Kidney (tissue), 14 donors: ENCODE measurements around the gene GIPR. TPM values are rescaled to one million over a fixed set of nuclear protein-coding genes. Genes with fewer than 3 reads are reported as not detected.

ENCODE experiments used
- DNase-seq, 5 donors: peaks; one replicate each; pipeline ENCODE4 v3.0.0-alpha.2; 2013 to 2020
- FAIRE-seq: peaks from 2 replicates; lab custom pipeline; 2012; peaks lifted over from hg19 to GRCh38; lab: Jason Lieb, UNC
- H3K27ac ChIP-seq, 2 donors: one replicate each; pipeline ENCODE4 v1.7.0; 2013; ENCODE audit warnings: low read depth in 2 of 2, low read length in 2 of 2, inconsistent platforms in 1 of 2
- H3K27me3 ChIP-seq: one replicate; pipeline ENCODE4 v1.7.1; 2013; ENCODE audit warnings: low read length, inconsistent platforms; ENCODE audit not compliant: control insufficient read depth, insufficient read depth
- H3K36me3 ChIP-seq, 3 donors: one replicate each; pipeline versions ENCODE4 v1.7.0 to v1.7.1; 2013; ENCODE audit warnings: low read length in 3 of 3, control low read depth in 1 of 3, inconsistent platforms in 1 of 3; ENCODE audit not compliant: insufficient read depth in 3 of 3, control insufficient read depth in 2 of 3
- H3K4me1 ChIP-seq, 3 donors: one replicate each; pipeline versions ENCODE4 v1.7.0 to v1.7.1; 2013; ENCODE audit warnings: low read length in 3 of 3, inconsistent platforms in 1 of 3, low read depth in 1 of 3; ENCODE audit not compliant: control insufficient read depth in 2 of 3, insufficient read depth in 2 of 3
- H3K4me3 ChIP-seq, 3 donors: one replicate each; pipeline versions ENCODE4 v1.7.0 to v1.8.1; 2013; ENCODE audit warnings: low read length in 3 of 3, control low read depth in 1 of 3, inconsistent platforms in 1 of 3
- H3K9ac ChIP-seq, 3 donors: one replicate each; pipeline versions ENCODE4 v1.7.0 to v1.7.1; 2013; ENCODE audit warnings: low read length in 3 of 3, control low read depth in 1 of 3, inconsistent platforms in 1 of 3
- H3K9me3 ChIP-seq, 3 donors: one replicate each; pipeline versions ENCODE4 v1.7.0 to v1.7.1; 2013; ENCODE audit warnings: low read length in 3 of 3, control low read depth in 1 of 3, inconsistent platforms in 1 of 3; ENCODE audit not compliant: control insufficient read depth in 2 of 3, insufficient read depth in 1 of 3
- CTCF ChIP-seq: IDR thresholded peaks from 3 replicates; pipeline ENCODE4 v1.5.1; 2012; ENCODE audit warnings: mild to moderate bottlenecking, moderate library complexity, borderline replicate concordance; ENCODE audit not compliant: insufficient read depth; ENCODE audit errors: extremely low read depth
- intact Hi-C: fragments of 100-400 bp; cut with DNase I; formaldehyde crosslinking; loops from one replicate; pipeline ENCODE4 v1.11.1; 2022
- polyA plus RNA-seq: library from polyadenylated mRNA; stranded (reverse); fragments of 350-450 nt; fragmentation: Illumina TruSeq; extraction: RNeasy Lipid Tissue Mini Kit (QIAGEN cat#74804); gene quantifications from one replicate; pipeline ENCODE4 v1.2.3, GENCODE V29; 2014; ENCODE audit warnings: low read depth, low replicate concordance; ENCODE audit not compliant: insufficient read depth
- total RNA-seq: library from RNA; stranded (reverse); fragmentation: NEBNext Ultra II Directional; extraction: Animal tissue kit (Norgen Biotek cat#: 25700); gene quantifications from one replicate; pipeline ENCODE4 v1.2.1, GENCODE V29; 2021
- donor health status: control.
- donor health status: control.
- donor health status: control.
- donor health status: control.
- donor health status: control.
- donor health status: DM: yes; HTN: yes; CAD: no.
- donor health status: Normal renal cell carcinoma (clear cell type).

GIPR gene
- total and polyA plus RNA-seq, 2 donors from 2014 or later: 0.65 to 3.3 TPM

GRCh38 chr19:45659096-45659729, 8.8 kb upstream of the GIPR start:
- no peak for FAIRE-seq
- H3K27ac ChIP-seq: no peak overlapping the region
- TF ChIP-seq CTCF: no peak
- H3K9me3 ChIP-seq: no peaks in the 10 kb centered on the region
- no peak for DNase-seq
- no peaks in the 10 kb centered on the region for H3K27me3 ChIP-seq
- H3K4me3 ChIP-seq: no peak overlapping the region
- intact Hi-C loops: no loop called here
- H3K36me3 ChIP-seq: no peaks in the 10 kb centered on the region
- no peak overlapping the region for H3K9ac ChIP-seq
- no peaks in the 10 kb centered on the region for H3K4me1 ChIP-seq

- DNase-seq (no peak), FAIRE-seq (no peak)
- no peaks in the 10 kb centered on the region for H3K27me3 ChIP-seq
- no peaks in the 10 kb centered on the region for H3K4me1 ChIP-seq
- H3K9me3 ChIP-seq: no peaks in the 10 kb centered on the region
- H3K27ac ChIP-seq: no peak overlapping the region
- no peak overlapping the region for H3K4me3 ChIP-seq
- no peak overlapping the region for H3K9ac ChIP-seq
- no peaks in the 10 kb centered on the region for H3K36me3 ChIP-seq
- intact Hi-C loops: no loop called here
- TF ChIP-seq CTCF: no peak
These were observed 7.4 kb upstream of the GIPR start for GRCh38 chr19:45660636-45661035.

- no peaks in the 10 kb centered on the region for H3K9me3 ChIP-seq
- H3K27me3 ChIP-seq: peaks cover 11% of the 10 kb centered on the region
- H3K27ac ChIP-seq: no peak overlapping the region
- H3K36me3 ChIP-seq: no peaks in the 10 kb centered on the region
- H3K4me1 ChIP-seq: peaks cover 0 to 8% (median 0%) of the 10 kb centered on the region in 3 donors
- FAIRE-seq: no peak
- intact Hi-C loops: no loop called here
- no peak for TF ChIP-seq CTCF
- no peak overlapping the region for H3K4me3 ChIP-seq
- no peak for DNase-seq
- H3K9ac ChIP-seq: no peak overlapping the region
These were observed 4.2 kb upstream of the GIPR start for GRCh38 chr19:45663800-45664199.

- Histone ChIP-seq H3K9me3 (no peaks in the 10 kb centered on the region), H3K36me3 (no peaks in the 10 kb centered on the region), H3K4me3 (no peak overlapping the region), H3K27ac (no peak overlapping the region), H3K9ac (no peak overlapping the region), H3K27me3 (peaks cover 17% of the 10 kb centered on the region), H3K4me1 (peaks cover 0 to 13% (median 0%) of the 10 kb centered on the region in 3 donors)
- DNase-seq: no peak
- no peak for FAIRE-seq
- TF ChIP-seq CTCF: no peak
- intact Hi-C loops: no loop called here
These were observed 3.4 kb upstream of the GIPR start for GRCh38 chr19:45664575-45664974.
